NCI-H748 (cell line): ENCODE measurements around the gene MAGEB4.

Source experiments
- DNase-seq: peaks from one replicate; lab custom pipeline; 2025; ENCODE audit not compliant: unreplicated experiment; lab: John Stamatoyannopoulos, UW

Gene MAGEB4

DNA sequence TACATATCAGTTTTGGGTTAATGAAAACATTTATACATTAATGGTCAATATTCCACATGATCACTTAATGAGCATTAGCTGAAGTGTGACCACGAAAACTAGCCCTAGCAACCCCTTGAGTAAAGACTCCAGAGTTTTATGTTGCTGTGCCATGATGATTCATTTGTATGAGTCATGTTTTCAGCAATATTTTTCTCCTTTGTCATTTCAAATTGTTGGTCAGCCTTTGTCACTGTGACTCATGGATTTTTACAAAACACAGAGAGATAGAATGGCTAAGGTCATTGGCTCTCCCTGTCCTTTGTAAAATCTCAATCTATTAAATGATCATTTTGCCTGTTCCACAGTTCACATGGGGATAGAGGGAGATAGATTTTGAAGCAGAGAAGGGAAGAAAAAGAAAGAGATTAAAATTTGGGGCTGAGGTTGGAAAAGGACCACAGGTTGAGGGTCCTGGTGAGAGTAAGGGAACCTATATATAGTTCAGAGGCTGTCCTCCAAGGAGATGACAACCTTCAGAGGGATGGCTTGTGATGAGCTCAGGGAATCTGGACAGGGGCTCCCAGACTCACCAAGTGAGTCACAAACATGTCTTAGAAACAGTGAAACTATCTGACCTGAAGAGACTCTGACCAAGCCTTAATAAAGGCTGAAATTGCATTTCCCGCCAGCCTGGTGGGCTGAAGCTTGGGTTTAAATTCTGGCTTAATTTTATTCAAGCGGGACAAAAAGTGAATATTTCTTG, 41.8 kb downstream of the MAGEB4 start:
- DNase-seq = no peak
